Activated T-cell treated with anti-CD3 and anti-CD28 coated beads, Interleukin-2, amount 50 U/mL, for 72 hours (primary cell): ENCODE data around the gene TPPP2. TPM values are rescaled to one million over a fixed set of nuclear protein-coding genes. Genes with fewer than 3 reads are reported as not detected.

ENCODE experiments used
- ATAC-seq, 2 donors: fragments of 150-1000 bp; cut with Tn5 transposase; replicated peaks in 1 of 2; 2 replicates each; pipeline ENCODE4 v1.10.0; 2021; ENCODE audit warnings: moderate library complexity in 2 of 2, mild to moderate bottlenecking in 1 of 2
- DNase-seq, 2 donors: peaks; one replicate each; pipeline ENCODE4 v3.0.0; 2021 to 2022; ENCODE audit warnings: mixed read lengths in 1 of 2
- H3K27ac Mint-ChIP-seq: one replicate; pipeline ENCODE4 v1.8.0; 2022; ENCODE audit warnings: mild to moderate bottlenecking, moderate library complexity, mixed read lengths
- H3K27me3 Mint-ChIP-seq: one replicate; pipeline ENCODE4 v1.8.0; 2022; ENCODE audit warnings: low read depth, mixed read lengths
- H3K36me3 Mint-ChIP-seq, 2 donors: one replicate each; pipeline ENCODE4 v1.8.0; 2022; ENCODE audit warnings: mixed read lengths in 2 of 2, mild to moderate bottlenecking in 1 of 2; ENCODE audit not compliant: insufficient read depth in 2 of 2
- H3K4me1 Mint-ChIP-seq: one replicate; pipeline ENCODE4 v1.8.0; 2022; ENCODE audit warnings: low read depth, mixed read lengths
- H3K4me3 Mint-ChIP-seq, 2 donors: one replicate each; pipeline ENCODE4 v1.8.0; 2022; ENCODE audit warnings: mild to moderate bottlenecking in 2 of 2, mixed read lengths in 2 of 2, moderate library complexity in 2 of 2
- H3K9me3 Mint-ChIP-seq, 2 donors: one replicate each; pipeline ENCODE4 v1.8.0; 2022; ENCODE audit warnings: mixed read lengths in 2 of 2
- total RNA-seq, 2 donors: library from RNA; stranded (reverse); gene quantifications; one replicate each; pipeline ENCODE4 v1.2.3, GENCODE V29; 2022

Gene TPPP2
- total RNA-seq, 2 donors from 2014 or later: not detected

- H3K9me3 Mint-ChIP-seq: no peaks in the 10 kb centered on the region
- ATAC-seq: no peak
These were observed 30.8 kb downstream of the TPPP2 start for GRCh38 chr14:21060614-21061346.

GRCh38 chr14:21061347-21061668, 31.3 kb downstream of the TPPP2 start:
- no peak for DNase-seq
- Mint-ChIP-seq H3K27me3 (peaks cover 47% of the 10 kb centered on the region), H3K27ac (no peak overlapping the region), H3K9me3 (no peaks in the 10 kb centered on the region), H3K4me1 (no peaks in the 10 kb centered on the region), H3K36me3 (no peaks in the 10 kb centered on the region), H3K4me3 (no peak overlapping the region)
- no peak for ATAC-seq

More at GRCh38 chr14:21060614-21061346, 30.8 kb downstream of the TPPP2 start:
- no peak for DNase-seq
- H3K4me3 Mint-ChIP-seq: no peak overlapping the region
- H3K27ac Mint-ChIP-seq: no peak overlapping the region
- peaks cover 42% of the 10 kb centered on the region for H3K27me3 Mint-ChIP-seq
- H3K4me1 Mint-ChIP-seq: no peaks in the 10 kb centered on the region
- H3K36me3 Mint-ChIP-seq: no peaks in the 10 kb centered on the region

DNA sequence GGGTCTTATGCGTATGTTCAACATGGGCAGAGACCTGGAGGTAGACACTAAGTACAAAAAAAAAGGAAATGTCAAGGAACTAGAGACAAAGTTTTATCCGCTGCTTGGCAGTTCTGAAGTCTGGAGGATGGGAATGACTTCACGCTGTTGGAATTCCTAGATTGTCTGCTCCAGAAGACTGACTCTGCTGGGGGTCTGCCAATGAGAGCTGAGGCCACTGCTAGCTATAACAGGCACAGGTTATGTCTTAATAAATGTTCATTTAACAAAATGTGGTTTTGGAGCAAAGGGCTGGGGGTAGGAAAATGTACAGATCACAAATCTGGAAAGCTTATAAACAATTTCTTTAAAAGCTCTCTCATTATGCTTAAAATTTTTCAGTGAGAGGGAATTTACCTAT, 33.5 kb downstream of the TPPP2 start:
- ATAC-seq (no peak), DNase-seq (no peak)
- peaks cover under 1% of the 10 kb centered on the region for H3K4me1 Mint-ChIP-seq
- H3K27me3 Mint-ChIP-seq: peaks cover 66% of the 10 kb centered on the region
- H3K27ac Mint-ChIP-seq: no peak overlapping the region
- H3K9me3 Mint-ChIP-seq: no peaks in the 10 kb centered on the region
- no peaks in the 10 kb centered on the region for H3K36me3 Mint-ChIP-seq
- no peak overlapping the region for H3K4me3 Mint-ChIP-seq

DNA sequence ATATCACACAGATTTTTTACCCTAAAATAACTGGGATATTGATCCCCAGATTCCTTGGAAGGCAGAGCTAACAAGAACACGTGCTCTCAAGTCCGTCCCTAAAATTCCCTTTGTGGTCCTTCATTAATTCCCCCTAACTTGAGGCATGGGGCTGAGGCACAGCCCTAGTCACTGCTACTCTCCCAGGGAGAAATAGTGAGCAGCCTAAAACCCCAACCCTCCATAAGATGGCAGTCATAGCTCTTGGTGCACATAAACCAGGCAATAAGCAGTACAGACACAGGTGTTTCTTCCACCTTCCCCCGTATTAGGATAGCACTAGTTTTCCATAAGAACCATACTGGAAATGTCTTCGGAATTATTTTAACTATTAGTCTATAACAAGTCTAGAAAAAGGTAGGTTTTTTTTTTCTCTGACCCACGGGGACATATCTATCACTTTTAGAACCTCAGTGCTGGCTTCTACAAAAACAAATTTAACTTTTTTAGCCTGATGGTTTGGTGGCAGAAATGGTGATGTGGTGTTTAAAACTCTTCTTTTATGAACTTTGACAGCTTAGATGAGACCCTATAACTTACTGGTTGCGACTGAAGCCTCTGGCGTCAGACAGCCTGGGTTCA, 37.0 kb downstream of the TPPP2 start:
- Mint-ChIP-seq H3K27me3 (peaks cover 79% of the 10 kb centered on the region), H3K36me3 (no peaks in the 10 kb centered on the region), H3K9me3 (no peaks in the 10 kb centered on the region), H3K4me1 (peaks cover 31% of the 10 kb centered on the region), H3K27ac (no peak overlapping the region), H3K4me3 (no peak overlapping the region)
- no peak for ATAC-seq
- DNase-seq: no peak

DNA sequence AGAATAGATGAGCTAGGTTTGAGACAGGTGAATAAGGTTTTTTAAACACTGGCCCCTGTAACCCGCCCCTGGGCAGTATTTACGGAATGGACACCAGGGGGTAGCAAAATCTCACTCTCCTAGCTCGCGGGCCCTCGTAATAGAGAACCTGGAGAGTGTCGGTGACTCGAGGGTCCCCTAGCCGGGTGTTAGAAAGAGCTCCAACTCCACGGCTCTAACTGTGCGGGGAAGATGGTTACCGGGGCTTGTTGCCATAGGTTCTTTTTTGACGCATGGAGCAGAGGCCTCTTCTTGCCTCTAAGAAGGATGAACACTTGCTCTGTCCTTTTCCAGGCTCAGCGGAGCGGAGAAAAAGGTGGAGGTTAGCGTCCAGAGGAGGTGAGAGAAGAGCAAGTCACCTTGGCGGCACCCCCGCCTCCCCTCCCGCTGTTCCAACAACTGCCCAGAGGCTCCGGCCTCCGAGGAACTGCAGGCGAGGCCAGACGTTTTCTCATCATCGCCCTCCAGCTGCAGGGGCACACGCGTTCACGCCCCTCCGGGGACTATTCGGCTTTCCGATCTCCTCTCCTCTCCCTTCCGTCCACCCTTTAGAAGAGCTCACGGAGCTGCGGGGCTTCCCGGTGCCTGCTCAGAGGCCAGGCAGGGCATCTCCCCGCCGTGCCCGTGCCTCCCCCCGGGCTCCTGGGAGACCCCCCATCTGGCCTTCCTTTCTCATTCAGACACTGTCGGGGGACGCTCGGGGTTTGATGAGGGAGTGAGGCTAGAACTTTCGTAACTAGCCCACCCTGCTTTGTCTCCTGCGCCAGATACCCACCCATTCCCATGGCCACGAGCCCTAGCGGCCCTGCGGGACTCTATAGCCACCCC, 38.7 kb downstream of the TPPP2 start:
- peaks cover 34% of the 10 kb centered on the region for H3K4me1 Mint-ChIP-seq
- no peaks in the 10 kb centered on the region for H3K9me3 Mint-ChIP-seq
- ATAC-seq (peak; percentile 59 to 68), DNase-seq (peak; percentile 60 to 62)
- H3K4me3 Mint-ChIP-seq: peak overlapping the region; percentile 82 to 88
- no peak overlapping the region for H3K27ac Mint-ChIP-seq
- no peaks in the 10 kb centered on the region for H3K36me3 Mint-ChIP-seq
- peaks cover 84% of the 10 kb centered on the region for H3K27me3 Mint-ChIP-seq

DNA sequence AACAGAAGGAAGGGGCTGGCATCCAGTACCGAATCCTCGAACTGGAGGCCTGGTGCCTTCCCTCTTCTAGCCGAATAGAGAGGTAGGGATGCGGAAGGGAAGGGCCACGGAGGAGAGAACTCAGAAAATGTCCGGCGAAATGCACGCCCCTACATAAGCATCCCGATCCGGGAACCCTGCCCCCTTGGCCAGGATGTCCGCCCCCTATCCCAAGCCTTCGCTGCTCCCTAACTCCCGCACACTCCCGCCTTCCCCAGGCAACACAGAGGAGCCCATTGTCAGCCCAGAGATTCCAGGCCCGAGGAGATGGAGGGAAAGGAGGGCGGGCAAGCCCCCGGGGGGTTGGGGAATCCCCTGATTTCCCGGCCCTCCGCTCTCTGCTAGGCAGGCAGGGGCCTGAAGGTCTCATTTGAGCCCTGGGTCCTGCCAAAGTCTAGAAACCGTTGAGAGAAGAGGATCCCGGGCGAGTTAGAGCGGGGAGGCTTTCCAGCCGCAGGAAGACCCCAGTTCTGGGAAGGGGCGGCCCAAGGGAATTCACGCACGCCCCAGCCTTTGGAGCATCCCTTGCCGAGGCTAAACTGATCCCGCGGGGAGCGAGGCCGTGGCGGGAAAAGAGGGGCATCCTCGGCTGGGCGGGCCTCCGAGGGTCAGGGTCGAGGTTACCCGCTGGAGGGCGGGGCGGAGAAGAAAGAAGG, 39.5 kb downstream of the TPPP2 start:
- peaks cover 86% of the 10 kb centered on the region for H3K27me3 Mint-ChIP-seq
- H3K4me3 Mint-ChIP-seq: peak overlapping the region; percentile 82 to 88
- no peaks in the 10 kb centered on the region for H3K36me3 Mint-ChIP-seq
- no peaks in the 10 kb centered on the region for H3K9me3 Mint-ChIP-seq
- H3K4me1 Mint-ChIP-seq: peaks cover 34% of the 10 kb centered on the region
- ATAC-seq (no peak), DNase-seq (no peak)
- H3K27ac Mint-ChIP-seq: no peak overlapping the region

DNA sequence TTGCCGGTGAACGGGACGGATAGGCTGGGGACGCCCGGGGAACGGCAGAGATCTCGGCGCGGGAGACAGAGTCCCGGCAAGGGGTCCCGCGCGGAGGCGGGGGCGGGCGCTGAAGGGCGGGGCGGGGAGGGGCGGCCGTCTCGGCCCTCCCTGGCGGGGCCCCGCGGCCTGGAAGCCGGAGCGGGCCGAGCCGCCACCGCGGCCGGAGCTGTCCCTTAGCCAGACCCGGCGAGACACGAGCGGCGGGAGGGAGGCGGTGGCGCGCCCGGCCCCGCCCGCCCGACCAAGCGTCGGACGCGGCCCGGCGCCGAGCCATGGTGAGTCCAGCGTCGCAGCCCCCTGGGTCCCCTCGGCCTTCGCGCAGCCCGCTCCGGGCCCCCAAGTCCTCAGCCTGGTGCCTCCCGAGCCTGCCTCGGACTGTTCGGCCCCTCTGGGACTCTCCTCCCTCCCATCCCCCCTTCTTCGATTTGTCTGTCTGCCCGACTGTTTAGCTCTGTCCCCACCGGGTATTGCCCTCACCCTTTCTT, 40.1 kb downstream of the TPPP2 start, which contains the start of gene ARHGEF40:
ARHGEF40 (plus strand) TSS at position 222 of the 527 bp plus-strand sequence; CDS start at position 315, 93 bp downstream.
- ATAC-seq: peak; percentile 35 to 44
- peak; percentile 34 to 52 for DNase-seq
- no peaks in the 10 kb centered on the region for H3K36me3 Mint-ChIP-seq
- H3K27me3 Mint-ChIP-seq: peaks cover 80% of the 10 kb centered on the region
- no peaks in the 10 kb centered on the region for H3K9me3 Mint-ChIP-seq
- H3K4me3 Mint-ChIP-seq: peak within 1 kb of the TSS; percentile 88 to 89
- no peak within 1 kb of the TSS for H3K27ac Mint-ChIP-seq
- peaks cover 34% of the 10 kb centered on the region for H3K4me1 Mint-ChIP-seq

DNA sequence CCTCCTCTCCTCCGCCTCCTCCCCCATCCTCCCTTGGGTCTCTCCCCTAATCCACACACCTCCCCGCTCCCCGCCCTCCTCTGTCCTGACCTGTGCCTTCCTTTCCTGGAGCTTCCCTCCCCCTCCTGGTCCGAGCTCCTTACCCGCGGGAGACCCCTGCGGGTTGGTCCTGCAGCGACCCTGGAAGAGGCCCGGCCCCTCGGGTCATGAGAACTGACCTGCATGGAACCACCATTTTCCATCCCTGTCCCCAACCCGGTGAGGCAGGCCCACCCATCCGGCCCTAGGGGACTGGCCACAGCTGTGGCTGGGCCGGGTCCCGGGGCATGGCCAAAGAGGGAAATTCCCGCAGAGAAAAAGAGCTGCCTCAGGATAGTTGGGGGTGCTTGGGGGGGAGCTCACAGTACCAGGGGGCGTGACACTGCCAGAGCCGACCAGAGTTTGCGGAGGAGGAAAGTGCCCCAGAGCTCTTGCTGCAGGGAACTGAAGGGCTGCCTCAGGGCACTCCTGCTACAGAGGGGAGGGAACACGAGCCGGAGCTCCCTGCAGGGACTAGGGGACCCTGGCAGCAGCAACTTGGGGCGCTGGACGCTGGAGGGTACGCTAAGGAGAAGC, 40.7 kb downstream of the TPPP2 start:
- Mint-ChIP-seq H3K27me3 (peaks cover 75% of the 10 kb centered on the region), H3K4me3 (peak overlapping the region; percentile 78 to 89), H3K9me3 (no peaks in the 10 kb centered on the region), H3K36me3 (no peaks in the 10 kb centered on the region), H3K27ac (no peak overlapping the region), H3K4me1 (peaks cover 34% of the 10 kb centered on the region)
- DNase-seq (peak; percentile 13 to 19), ATAC-seq (peak; percentile 26 to 27)

GRCh38 chr14:21071225-21072030, 41.4 kb downstream of the TPPP2 start:
- H3K4me3 Mint-ChIP-seq: peak overlapping the region; percentile 78 to 89
- H3K9me3 Mint-ChIP-seq: no peaks in the 10 kb centered on the region
- DNase-seq: peak; percentile 46 to 65
- H3K27ac Mint-ChIP-seq: no peak overlapping the region
- peak; percentile 57 to 63 for ATAC-seq
- H3K27me3 Mint-ChIP-seq: peaks cover 68% of the 10 kb centered on the region
- no peaks in the 10 kb centered on the region for H3K36me3 Mint-ChIP-seq
- H3K4me1 Mint-ChIP-seq: peaks cover 34% of the 10 kb centered on the region

- H3K27me3 Mint-ChIP-seq: peaks cover 61% of the 10 kb centered on the region
These were observed 42.0 kb downstream of the TPPP2 start for GRCh38 chr14:21072031-21072473.

DNA sequence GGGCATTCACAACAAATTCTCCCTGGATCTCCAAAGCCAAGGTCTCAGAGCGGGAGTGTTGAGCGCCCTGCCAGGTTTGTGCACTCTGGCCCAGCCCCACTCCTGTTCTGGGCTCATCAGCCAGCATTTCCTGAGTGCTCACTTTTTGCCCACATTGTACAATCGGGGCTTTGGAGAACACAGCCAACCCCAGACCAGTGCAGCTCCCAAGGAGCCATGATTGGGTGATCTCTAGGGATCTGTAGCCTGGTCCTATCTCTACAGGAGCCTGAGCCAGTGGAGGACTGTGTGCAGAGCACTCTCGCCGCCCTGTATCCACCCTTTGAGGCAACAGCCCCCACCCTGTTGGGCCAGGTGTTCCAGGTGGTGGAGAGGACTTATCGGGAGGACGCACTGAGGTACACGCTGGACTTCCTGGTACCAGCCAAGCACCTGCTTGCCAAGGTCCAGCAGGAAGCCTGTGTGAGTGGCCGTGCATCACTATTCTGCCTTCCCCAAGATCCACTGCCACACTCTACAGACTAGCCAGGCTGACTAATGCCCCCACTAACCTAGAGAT, 42.8 kb downstream of the TPPP2 start:
- peaks cover 56% of the 10 kb centered on the region for H3K27me3 Mint-ChIP-seq
- H3K36me3 Mint-ChIP-seq: no peaks in the 10 kb centered on the region
- no peak overlapping the region for H3K27ac Mint-ChIP-seq
- DNase-seq (no peak), ATAC-seq (no peak)
- H3K4me3 Mint-ChIP-seq: no peak overlapping the region
- peaks cover 34% of the 10 kb centered on the region for H3K4me1 Mint-ChIP-seq
- no peaks in the 10 kb centered on the region for H3K9me3 Mint-ChIP-seq

More at GRCh38 chr14:21072031-21072473, 42.0 kb downstream of the TPPP2 start:
- no peaks in the 10 kb centered on the region for H3K36me3 Mint-ChIP-seq
- DNase-seq (no peak), ATAC-seq (no peak)
- peak overlapping the region; percentile 78 to 89 for H3K4me3 Mint-ChIP-seq
- peaks cover 34% of the 10 kb centered on the region for H3K4me1 Mint-ChIP-seq
- H3K27ac Mint-ChIP-seq: no peak overlapping the region
- H3K9me3 Mint-ChIP-seq: no peaks in the 10 kb centered on the region
